GM12891 (cell line): ENCODE measurements around the gene RALGPS1.

Experiments
- POLR2A ChIP-seq: IDR thresholded peaks from 2 replicates; pipeline ENCODE4 v1.6.1; 2011; ENCODE audit warnings: low read depth, low read length, control low read depth
- POLR2AphosphoS5 ChIP-seq: IDR thresholded peaks from 2 replicates; pipeline ENCODE4 v1.6.1; 2011; ENCODE audit warnings: low read depth, low read length, control low read depth
- TAF1 ChIP-seq: IDR thresholded peaks from 2 replicates; pipeline ENCODE4 v1.6.1; 2011; ENCODE audit warnings: low read depth, low read length, control low read depth

DNA sequence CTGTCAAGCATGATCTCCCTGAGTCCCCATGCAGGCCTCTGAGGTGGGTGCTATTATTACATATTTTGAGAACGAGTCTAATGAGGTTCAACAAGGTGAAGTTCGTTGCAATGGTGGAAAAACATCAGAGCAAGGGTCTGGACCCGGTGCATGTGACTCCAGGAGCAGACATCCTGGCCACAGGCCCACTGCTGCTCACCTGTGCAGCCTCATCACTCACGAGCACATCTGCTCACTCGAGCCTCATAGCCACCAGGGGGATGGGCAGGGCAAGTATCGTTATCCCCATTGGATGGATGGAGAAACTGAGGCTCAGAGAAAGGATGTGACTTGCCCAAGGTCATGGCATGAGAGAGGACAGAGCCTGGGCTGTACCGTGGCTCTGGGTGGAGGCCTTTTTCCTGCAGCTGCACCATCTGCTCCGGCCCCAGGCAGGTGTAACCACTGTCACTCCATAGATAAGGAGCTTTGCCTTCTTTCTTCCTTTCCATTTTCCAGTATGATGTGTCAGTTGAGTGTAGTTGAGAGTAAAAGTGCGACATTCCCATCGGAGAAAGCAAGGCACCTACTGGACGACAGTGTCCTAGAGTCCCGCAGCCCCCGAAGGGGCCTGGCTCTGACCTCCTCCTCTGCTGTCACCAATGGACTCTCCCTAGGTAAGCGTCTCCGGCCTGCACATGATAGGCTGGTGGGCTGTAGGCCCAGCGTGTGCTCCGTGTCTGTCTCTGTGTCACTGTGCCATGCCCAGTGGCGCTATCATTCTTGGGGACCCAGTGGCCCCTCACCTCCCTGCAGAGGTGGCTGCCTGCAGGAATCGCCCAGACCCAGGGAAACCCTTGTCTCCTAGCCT is 281.6 kb downstream of the RALGPS1 start:
- TF ChIP-seq POLR2A (no peak), TAF1 (no peak), POLR2AphosphoS5 (no peak)
